ENCODE results near the gene SHOX.

Gene SHOX

DNA sequence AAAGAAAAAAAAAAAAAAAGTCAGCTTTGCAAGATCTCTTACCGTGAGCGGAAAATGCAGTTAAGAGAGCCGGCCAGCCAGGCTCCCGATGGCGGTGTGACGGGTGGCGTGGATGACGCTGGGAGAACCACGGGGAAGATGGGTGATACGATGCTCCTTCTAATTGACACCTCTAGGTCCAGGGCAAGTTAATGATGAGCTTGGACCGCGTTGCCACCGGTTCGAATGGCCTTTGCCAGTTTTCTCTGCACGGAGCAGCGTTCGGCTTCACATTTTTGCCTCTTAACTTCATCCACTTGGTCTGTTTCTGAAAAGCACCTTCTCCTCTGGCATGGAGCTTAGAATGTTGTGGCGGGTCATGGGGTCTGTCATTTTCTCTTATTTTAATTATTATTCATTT is 33.2 kb downstream of the SHOX start:
- DNase-seq (ENCODE audit: low read depth in 2 of 2, low spot score in 1 of 2): no peak

DNA sequence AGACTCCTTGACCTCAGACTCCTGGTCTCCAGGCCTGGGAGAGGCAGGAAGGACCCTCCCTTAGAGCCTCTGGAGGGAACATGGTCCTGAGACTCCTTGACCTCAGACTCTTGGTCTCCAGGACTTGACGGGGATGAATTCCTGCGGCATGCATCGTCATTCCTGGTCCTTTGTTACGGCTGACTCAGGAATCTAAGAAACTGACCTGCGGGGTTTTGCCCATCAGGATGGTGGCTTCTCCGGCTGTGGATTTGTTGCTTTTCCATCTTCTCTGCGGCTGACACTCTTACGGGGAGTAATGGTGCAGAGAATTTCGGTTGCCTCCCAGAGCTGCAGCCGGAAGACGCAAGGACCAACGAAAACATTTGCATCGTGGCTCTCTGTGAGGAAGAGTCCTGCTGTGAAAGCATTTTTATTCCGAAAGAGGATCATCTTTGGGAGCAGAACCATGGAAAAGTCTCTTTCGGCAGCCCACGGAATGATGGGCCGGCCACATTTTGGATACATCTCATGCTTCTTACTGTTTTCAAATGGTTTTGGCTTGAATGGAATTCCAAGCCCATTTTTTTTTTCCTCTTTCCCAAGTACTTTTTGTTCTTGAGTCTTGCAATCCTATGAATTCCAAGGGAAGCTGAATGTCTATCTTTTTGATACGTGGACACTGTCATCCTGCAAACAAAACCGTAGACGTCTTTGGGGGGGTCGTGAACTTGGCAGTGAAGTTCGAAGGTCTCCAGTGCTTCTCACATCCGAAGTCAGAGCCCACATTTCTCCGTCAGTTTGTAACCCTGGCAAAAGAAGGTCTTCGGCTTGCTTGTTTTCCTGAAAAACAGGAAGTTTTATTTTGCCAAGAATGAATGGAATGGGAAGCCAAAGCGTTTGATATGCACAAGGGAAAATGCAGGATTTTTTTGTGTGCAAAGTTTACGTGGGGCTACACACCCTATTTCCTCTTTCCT is 36.5 kb downstream of the SHOX start:
- DNase-seq (ENCODE audit: low read depth in 2 of 2, low spot score in 1 of 2): no peak

DNA sequence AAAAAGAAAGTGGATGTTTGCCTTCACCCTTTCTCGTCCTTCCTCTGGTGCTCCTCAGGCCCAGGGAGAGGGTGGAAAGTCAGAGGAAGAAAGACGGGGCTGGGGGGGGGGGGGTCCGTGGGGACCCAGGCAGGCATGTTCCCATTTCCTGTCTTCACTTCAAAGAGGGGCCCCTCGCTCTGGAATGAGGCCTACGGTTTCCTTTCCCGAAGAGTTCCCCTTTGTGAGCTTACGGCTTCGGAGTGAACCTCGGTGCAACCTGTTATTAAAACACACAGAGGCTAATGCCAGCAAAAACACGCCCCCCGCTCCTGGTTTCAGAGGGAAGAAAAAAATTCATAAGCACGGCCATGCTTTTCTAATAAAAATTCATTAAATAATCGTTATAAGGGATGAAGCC is 40.1 kb downstream of the SHOX start:
- DNase-seq (ENCODE audit: low read depth in 2 of 2, low spot score in 1 of 2): no peak

DNA sequence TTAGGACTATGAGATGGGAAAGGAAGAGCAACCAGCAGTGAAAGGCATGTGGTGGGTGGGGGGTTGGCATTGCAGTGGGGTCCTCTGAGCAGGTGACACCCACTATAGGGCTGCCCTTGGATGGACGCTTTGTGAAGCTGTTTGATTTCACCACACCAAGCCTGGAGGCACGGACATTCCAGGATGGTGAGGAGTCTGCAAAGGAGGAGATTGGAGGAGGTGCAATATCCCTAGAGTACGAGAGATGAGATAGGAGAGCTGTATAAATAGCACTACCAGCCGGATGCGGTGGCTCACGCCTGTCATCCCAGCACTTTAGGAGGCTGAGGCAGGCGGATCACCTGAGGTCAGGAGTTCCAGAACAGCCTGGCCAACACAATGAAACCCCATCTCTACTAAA is 42.3 kb downstream of the SHOX start:
- DNase-seq (ENCODE audit: low read depth in 2 of 2, low spot score in 1 of 2): no peak

DNA sequence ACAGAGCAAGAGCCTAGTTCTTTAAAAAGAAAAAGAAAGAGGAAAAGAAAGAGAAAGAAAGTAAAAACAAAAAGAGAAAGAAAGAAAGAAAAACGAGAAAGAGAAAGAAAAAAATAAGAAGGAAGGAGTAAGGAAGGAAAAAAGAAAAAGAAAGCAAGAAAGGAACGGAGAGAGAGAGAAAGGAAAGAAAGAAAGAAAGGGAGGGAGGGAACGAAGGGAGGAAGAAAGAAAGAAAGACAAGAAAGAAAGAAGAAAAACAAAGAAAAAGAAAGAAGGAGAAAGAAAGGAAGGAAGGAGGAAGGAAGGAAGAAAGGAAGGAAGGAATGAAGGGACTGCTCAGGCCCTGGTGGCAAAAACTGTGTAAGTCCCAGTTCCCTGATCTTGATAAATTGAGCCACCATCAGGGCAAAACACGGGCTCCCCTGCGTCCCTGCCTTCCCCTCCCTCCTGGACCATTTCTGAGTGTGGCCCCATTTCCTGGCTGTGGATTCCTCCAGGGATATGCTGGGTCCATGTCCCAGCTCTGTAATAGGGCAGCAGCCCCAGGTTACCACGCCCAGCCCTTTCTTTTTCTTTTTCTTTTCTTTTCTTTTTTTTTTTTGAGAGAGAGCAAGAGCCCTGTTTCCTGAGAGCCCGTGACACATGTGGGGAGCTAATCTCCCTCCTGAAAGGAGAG is 44.8 kb downstream of the SHOX start:
- DNase-seq (ENCODE audit: low read depth in 2 of 2, low spot score in 1 of 2): no peak

DNA sequence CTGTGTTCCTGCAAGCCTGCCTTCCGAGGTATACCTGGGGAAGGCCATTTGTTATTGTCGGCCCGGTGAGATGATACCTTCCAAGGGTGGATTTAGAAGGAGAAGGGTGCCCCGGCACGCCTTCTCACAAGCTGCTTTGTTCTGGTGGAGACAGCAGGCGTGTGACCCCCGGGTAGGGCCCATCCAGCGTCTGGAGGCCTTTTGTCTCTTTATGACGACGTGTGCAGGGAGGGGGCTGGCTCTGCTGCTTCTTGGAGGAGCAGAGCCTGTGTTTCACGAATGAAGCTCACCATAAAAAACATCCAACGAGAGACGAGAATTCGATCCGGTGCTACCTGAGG is 45.3 kb downstream of the SHOX start:
- no peak for DNase-seq (ENCODE audit: low read depth in 2 of 2, low spot score in 1 of 2)

DNA sequence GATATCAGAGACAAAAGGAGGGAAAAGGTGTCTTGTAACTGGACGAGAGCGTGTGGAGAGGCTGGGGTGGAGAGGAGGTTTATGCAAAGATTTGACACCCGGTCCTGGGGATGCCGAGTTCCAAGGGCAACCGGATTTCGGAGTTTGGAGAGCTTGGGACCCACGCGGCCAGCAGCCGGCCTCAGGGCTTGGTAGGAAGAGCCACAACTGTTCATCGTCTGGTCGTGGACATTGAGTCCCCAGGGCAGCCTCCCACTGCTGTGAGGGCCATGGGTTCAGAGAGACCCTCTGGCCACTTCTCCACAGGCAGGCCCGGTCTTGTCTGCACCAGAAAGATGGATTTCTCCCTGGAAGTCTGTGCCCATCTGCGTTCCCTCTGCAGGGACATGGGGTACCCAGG is 46.8 kb downstream of the SHOX start:
- no peak for DNase-seq (ENCODE audit: low read depth in 2 of 2, low spot score in 1 of 2)

DNA sequence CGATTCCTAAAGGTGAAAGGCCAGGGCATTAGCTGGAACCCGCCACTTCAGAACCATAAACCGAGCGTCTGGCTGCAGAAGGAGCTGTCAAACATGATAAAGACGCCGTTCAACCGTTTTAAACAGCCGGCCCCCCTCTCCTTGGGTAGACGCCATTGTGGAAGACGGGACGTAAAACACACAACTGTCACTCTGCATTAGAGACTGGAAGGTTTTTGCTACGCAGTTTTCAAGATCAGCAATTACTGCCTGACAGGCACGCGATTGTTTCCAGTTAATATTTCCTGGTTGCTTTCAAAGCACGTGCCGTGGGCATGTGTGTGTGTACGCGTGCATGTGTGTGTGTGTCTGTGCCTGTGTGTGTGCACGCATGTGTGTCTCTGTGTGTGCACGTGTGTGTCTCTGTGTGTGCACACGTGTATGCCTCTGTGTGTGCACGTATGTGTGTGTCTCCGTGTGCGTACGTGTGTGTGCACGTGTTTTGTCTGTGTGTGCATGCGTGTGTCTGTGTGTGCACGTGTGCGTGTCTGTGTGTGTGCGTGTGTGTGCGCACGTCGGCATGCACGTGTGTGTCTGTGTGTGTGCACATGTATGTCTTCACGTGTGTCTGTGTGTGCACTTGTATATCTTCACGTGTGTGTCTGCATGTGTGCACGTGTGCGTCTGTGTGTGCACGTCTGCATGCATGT is 48.8 kb downstream of the SHOX start:
- DNase-seq (ENCODE audit: low read depth in 2 of 2, low spot score in 1 of 2): no peak

DNA sequence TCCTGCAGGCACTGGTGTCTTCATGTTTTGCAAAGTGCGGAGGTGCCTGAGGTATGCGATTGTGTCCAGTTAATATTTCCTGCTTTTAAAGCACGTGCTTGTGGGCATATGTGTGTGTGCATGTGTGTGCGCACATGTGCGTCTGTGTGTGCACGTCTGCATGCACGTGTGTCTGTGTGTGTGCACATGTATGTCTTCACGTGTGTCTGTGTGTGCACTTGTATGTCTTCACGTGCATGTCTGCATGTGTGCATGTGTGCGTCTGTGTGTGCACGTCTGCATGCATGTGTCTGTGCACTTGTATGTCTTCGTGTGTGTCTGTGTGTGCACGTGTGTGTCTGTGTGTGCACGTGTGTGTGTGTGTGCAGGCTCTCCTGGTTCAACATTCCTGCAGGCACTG is 49.5 kb downstream of the SHOX start:
- DNase-seq (ENCODE audit: low read depth in 2 of 2, low spot score in 1 of 2): no peak

DNA sequence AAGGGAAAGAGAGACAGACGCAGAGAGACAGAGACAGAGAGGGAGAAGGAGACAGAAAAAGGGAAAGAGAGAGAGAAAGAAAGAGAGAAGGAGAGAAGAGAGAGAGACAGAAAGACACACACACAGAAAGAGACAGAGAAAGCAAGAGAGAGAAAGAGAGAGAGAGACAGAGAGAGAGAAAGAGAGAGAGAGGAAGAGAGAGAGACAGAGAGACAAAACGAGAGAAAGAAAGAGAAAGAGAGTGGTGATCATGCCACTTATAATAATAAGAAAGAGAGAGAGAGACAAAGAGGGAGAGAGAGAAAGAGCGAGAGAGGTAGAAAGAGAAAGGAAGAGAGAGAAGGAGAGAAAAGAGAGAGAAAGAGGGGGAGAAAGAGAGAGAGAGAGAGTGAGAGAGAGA is 51.4 kb downstream of the SHOX start:
- no peak for DNase-seq (ENCODE audit: low read depth in 2 of 2, low spot score in 1 of 2)

DNA sequence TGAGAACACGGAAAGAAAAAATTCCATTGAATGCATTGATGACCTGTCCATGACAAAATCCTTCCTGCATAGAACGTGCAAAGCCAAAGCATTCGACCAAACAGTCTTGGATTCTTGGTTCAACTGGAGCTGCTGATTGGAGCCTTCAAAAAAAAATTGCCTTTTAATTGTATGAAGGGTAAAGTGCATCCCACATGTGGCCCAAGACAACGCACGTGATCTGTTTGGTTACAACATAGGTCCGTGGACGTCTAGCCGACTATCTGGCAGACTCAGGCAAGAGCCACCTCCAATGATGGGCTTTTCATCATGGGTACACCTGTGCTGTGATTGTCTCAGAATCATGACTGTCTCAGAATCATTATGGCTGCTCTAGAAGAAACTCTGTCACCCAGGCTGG is 52.3 kb downstream of the SHOX start:
- DNase-seq (ENCODE audit: low read depth in 2 of 2, low spot score in 1 of 2): no peak

DNA sequence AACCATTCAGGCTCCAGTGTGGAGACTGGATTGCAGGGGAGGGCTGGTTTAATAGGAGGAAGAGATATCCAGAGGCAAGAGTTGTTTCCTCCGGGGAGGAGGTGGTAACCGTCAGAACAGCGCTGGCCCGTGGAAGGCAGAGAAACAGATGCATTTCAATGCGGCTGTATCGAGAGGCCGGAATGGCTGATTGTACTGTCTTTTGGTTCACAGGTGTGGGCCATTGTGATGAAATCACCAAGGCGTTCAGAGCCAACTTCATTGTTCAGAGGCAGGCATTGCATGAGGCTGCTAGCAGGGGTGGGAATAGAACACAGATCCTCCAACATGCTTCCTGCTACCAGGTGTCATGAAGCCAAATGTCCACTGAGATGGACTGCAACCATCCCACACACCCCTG is 53.0 kb downstream of the SHOX start:
- no peak for DNase-seq (ENCODE audit: low read depth in 2 of 2, low spot score in 1 of 2)

DNA sequence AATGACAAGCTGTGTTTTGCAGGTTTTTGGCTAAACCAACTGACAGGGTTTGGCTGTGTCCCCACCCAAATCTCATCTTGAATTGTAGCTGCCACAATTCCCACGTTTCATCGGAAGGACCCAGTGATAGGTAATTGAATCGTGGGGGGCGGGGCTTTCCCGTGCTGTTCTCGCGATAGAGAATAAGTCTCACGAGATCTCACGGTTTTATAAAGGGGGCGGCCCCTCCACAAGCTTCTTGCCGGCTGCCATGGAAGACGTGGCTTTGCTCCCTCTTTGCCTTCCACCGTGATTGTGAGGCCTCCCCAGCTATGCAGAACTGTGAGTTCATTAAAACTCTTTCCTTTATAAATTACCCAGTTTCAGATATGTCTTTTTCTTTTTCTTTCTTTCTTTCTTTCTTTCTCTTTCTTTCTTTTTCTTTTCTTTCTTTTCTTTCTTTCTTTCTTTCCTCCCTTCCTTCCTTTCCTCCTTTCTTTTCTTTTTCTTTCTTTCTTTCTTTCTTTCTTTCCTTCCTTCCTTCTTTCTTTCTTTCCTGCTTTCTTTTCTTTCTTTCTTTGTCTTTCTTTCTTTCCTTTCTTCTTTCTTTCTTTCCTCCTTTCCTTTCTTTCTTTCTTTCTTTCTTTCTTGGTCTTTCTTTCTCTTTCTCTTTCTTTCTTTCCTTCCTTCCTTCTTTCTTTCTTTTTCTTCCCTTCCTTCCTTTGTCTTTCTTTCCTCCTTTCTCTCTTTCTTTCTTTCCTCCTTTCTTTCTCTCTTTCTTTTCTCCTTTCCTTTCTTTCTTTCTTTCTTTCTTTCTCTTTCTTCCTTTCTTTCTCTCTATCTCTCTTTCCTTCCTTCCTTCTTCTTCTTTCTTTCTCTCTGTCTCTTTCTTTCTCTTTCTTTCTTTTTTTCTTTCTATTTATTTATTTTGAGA is 54.8 kb downstream of the SHOX start:
- DNase-seq (ENCODE audit: low read depth in 2 of 2, low spot score in 1 of 2): no peak

DNA sequence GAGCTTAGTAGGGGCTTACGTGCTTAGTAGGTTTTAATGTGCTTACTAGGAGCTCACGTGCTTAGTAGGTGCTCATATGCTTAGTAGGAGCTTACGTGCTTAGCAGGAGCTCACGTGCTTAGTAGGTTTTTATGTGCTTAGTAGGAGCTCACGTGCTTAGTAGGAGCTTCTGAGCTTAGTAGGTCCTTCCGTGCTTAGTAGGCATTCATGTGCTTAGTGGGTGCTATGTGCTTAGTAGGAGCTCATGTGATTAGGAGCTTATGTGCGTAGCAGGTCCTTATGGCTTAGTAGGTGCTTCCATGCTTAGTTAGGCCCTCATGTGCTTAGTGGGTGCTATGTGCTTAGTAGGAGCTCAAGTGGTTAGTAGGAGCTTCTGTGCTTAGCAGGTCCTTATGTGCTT is 59.4 kb downstream of the SHOX start:
- no peak for DNase-seq (ENCODE audit: low read depth in 2 of 2, low spot score in 1 of 2)

DNA sequence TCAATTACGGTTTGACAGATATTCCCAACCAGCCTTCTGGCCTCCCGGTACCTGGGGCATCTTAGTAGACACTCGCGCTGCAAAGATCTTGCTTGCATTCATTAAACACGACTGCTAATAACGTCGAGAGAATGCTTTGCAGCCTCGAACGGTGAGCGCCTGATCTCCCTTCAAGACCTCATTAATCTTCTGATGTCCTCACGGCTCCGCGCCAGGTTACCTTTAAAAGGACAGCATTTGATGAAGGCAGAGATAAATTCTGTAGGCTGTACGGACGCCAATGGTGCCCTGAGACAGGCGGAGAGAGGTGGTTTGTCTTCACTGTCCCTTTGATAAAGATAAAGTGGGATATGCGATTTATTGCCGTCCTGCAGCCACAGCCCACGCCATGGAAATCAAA is 64.2 kb downstream of the SHOX start:
- no peak for DNase-seq (ENCODE audit: low read depth in 2 of 2, low spot score in 1 of 2)

DNA sequence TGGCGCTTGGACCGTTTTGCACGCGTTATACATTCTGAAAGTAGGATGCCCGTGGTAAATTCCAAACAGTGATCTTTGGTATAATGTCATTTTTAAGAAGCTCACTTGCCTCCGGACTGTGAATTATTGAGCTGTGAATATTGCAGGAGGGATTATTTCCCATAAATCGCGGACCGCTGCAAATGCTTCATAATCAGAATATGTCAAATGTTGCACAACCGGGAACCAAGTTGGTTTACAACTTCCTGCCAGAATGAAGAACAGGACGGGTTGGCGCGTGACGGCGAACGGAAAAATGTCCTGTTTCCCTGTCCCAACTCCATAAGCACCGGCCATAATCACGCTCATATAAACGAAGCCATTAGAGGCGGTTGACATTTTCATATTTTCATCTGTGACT is 67.6 kb downstream of the SHOX start:
- DNase-seq (ENCODE audit: low read depth in 2 of 2, low spot score in 1 of 2): no peak

DNA sequence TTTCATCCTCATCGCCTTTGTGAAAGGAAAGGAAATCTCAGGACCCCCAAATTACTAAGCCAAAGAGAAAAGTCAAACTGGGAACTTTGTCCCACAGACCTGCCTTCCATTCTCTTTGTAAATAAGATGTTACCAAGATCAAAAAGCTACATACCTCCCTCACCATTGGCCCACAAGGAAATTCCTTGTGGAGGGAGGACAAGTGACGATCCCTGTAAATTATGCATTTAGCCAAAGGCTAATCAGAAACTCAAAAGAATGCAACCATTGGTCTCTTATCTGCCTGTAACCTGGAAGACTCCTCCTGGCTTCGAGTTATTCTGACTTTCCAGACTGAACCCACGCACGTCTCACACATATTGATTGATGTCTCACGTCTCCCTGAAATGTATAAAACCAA is 70.3 kb downstream of the SHOX start:
- DNase-seq (ENCODE audit: low read depth in 2 of 2, low spot score in 1 of 2): no peak

DNA sequence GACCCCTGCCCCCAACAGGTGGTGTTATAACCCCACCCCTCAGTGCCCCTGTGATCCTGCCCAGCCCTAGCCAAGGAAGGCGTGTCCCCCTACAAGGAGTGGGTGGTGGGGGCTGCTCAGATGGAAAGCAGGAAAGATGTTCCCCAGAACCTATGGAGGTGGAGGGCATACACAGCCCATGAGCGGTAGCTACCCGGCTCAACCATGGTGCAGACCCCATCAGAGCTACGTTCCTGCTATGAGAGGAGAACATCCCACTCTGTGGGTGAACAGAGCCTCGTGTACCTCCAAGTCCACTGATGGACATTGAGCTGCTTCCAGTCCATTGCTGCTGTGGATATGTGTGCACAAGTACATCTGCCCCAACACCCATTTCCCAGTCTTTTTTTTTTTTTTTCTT is 71.1 kb downstream of the SHOX start:
- no peak for DNase-seq (ENCODE audit: low read depth in 2 of 2, low spot score in 1 of 2)

DNA sequence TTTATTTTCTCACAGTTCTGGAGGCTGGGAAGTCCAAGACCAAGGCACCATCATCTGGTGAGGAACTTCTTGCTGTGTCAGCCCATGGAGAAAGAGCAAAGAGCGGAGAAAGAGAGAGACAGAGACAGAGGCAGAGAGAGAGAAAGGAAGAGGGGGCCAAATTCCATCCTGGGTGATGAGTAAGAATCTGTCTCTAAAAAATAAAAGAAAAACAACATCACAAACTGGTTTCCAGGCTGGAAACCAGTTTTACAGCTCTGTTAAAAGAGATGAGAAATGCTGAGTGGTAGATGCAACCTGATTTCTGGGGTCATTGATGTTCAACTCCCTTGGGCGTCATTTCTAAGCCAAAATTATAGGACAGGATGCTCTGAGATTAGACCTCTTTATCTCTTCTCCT is 72.9 kb downstream of the SHOX start:
- no peak for DNase-seq (ENCODE audit: low read depth in 2 of 2, low spot score in 1 of 2)

DNA sequence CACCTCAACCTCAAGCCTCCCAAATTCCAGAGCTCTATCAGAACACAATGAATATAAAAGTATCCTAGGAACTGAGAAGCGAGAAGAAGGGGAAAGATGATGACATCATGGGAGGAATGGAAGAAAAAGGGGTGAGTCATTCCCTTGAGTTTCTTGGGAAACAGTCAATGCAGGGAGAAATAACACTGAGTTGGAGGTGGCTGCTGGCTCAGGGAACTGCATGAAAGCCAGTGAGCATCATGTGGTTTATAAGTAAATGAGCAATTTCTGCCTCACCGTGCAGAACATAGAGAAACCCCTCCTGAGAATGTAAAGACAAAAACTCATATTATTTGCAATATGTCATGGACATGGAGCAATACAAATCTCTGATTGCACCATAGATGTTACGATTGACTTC is 73.3 kb downstream of the SHOX start:
- no peak for DNase-seq (ENCODE audit: low read depth in 2 of 2, low spot score in 1 of 2)
